GM23338 (cell line): ENCODE measurements around the gene ZDHHC5. TPM values are rescaled to one million over a fixed set of nuclear protein-coding genes. Genes with fewer than 3 reads are reported as not detected.

ENCODE experiments used
- ATAC-seq: fragments of 200-7000 bp; cut with Tn5 transposase; 3 replicates; pipeline ENCODE4 v1.9.1; 2020
- DNase-seq: peaks from one replicate; pipeline ENCODE4 v3.0.0-alpha.2; 2015; ENCODE audit warnings: low spot score
- H2AFZ ChIP-seq: fragments of 200-600 bp; sonication (generic); 2 replicates; pipeline ENCODE4 v1.8.0; 2016; ENCODE audit warnings: antibody characterized with exemption, mild to moderate bottlenecking, moderate library complexity
- H3F3A ChIP-seq: fragments of 200-600 bp; sonication (generic); replicated peaks from 2 replicates; pipeline ENCODE4 v1.8.0; 2017; ENCODE audit warnings: antibody characterized with exemption, mixed run types, low read depth
- H3K27ac ChIP-seq: fragments of 200-600 bp; sonication (generic); 2 replicates; pipeline ENCODE4 v1.6.1; 2016; ENCODE audit warnings: low read depth
- H3K27me3 ChIP-seq: fragments of 200-600 bp; sonication (generic); 2 replicates; pipeline ENCODE4 v1.8.0; 2016; ENCODE audit warnings: mild to moderate bottlenecking, mixed run types, moderate library complexity; ENCODE audit not compliant: insufficient read depth
- H3K36me3 ChIP-seq: fragments of 200-600 bp; sonication (generic); 2 replicates; pipeline ENCODE4 v1.8.0; 2016; ENCODE audit warnings: mild to moderate bottlenecking; ENCODE audit not compliant: insufficient read depth
- H3K4me1 ChIP-seq: fragments of 200-600 bp; sonication (generic); 2 replicates; pipeline ENCODE4 v1.8.0; 2016; ENCODE audit warnings: mild to moderate bottlenecking, moderate library complexity; ENCODE audit not compliant: insufficient read depth
- H3K4me2 ChIP-seq: fragments of 200-600 bp; sonication (generic); 2 replicates; pipeline ENCODE4 v1.7.1; 2017; ENCODE audit warnings: mixed run types
- H3K4me3 ChIP-seq: fragments of 200-600 bp; sonication (generic); 2 replicates; pipeline ENCODE4 v1.6.1; 2016; ENCODE audit warnings: mixed run types
- H3K79me2 ChIP-seq: fragments of 200-600 bp; sonication (generic); replicated peaks from 2 replicates; pipeline ENCODE4 v1.8.0; 2017; ENCODE audit warnings: mild to moderate bottlenecking; ENCODE audit not compliant: insufficient read depth
- H3K9me2 ChIP-seq: fragments of 200-600 bp; sonication (generic); 2 replicates; pipeline ENCODE4 v1.8.0; 2017; ENCODE audit not compliant: insufficient read depth
- H4K20me1 ChIP-seq: fragments of 200-600 bp; sonication (generic); replicated peaks from 2 replicates; pipeline ENCODE4 v1.8.0; 2017; ENCODE audit warnings: mild to moderate bottlenecking; ENCODE audit not compliant: insufficient read depth
- H3K27ac Mint-ChIP-seq: 2 replicates; pipeline ENCODE4 v1.8.0; 2020; ENCODE audit warnings: inconsistent platforms, mild to moderate bottlenecking, moderate library complexity, mixed read lengths
- H3K27me3 Mint-ChIP-seq: 3 replicates; pipeline ENCODE4 v1.8.0; 2022; ENCODE audit warnings: low read depth, mild to moderate bottlenecking, moderate library complexity, mixed read lengths, inconsistent platforms; ENCODE audit not compliant: insufficient read depth, poor library complexity
- H3K36me3 Mint-ChIP-seq: 3 replicates; pipeline ENCODE4 v1.8.0; 2021; ENCODE audit warnings: low read depth, mild to moderate bottlenecking, inconsistent platforms, moderate library complexity, mixed read lengths
- H3K4me1 Mint-ChIP-seq: 3 replicates; pipeline ENCODE4 v1.8.0; 2020; ENCODE audit warnings: mild to moderate bottlenecking, inconsistent platforms, mixed read lengths
- H3K4me3 Mint-ChIP-seq: 3 replicates; pipeline ENCODE4 v1.8.0; 2021; ENCODE audit warnings: moderate library complexity, mild to moderate bottlenecking, inconsistent platforms, mixed read lengths
- H3K9me3 Mint-ChIP-seq: 3 replicates; pipeline ENCODE4 v1.8.0; 2020; ENCODE audit warnings: moderate library complexity, mild to moderate bottlenecking, inconsistent platforms, mixed read lengths
- CTCF ChIP-seq, 2 experiments: fragments of 200-600 bp in 1 of 2; sonication (generic) in 1 of 2; conservative IDR thresholded peaks; 2 replicates each; pipeline versions ENCODE4 v1.5.1 to v1.6.1; 2016 to 2017; ENCODE audit warnings: antibody characterized with exemption in 2 of 2, low read depth in 2 of 2, mild to moderate bottlenecking in 2 of 2, moderate library complexity in 1 of 2
- ETS1 ChIP-seq: IDR thresholded peaks from 2 replicates; pipeline ENCODE4 v1.6.1; 2016; ENCODE audit warnings: antibody characterized with exemption
- EZH2 ChIP-seq: fragments of 200-600 bp; sonication (generic); IDR thresholded peaks from one replicate; pipeline ENCODE4 v1.8.0; 2017; ENCODE audit warnings: antibody characterized with exemption, mild to moderate bottlenecking, low read depth; ENCODE audit not compliant: unreplicated experiment
- JUNB ChIP-seq: IDR thresholded peaks from one replicate; pipeline ENCODE4 v1.6.1; 2016; ENCODE audit warnings: antibody characterized with exemption; ENCODE audit not compliant: unreplicated experiment
- NANOG ChIP-seq: IDR thresholded peaks from 2 replicates; pipeline ENCODE4 v1.6.1; 2016; ENCODE audit warnings: antibody characterized with exemption, borderline replicate concordance
- POLR2AphosphoS5 ChIP-seq: IDR thresholded peaks from 2 replicates; pipeline ENCODE4 v1.6.1; 2016; ENCODE audit warnings: antibody characterized with exemption, low read depth
- REST ChIP-seq: IDR thresholded peaks from one replicate; pipeline ENCODE4 v1.6.1; 2018; ENCODE audit warnings: antibody characterized with exemption; ENCODE audit not compliant: unreplicated experiment
- STAT1 ChIP-seq: IDR thresholded peaks from one replicate; pipeline ENCODE4 v1.6.1; 2016; ENCODE audit warnings: antibody characterized with exemption; ENCODE audit not compliant: unreplicated experiment
- ZNF114 ChIP-seq: fragments of 250-450 bp; sonication (Bioruptor Pico); IDR thresholded peaks from 2 replicates; pipeline ENCODE4 v1.5.0; 2020; ENCODE audit warnings: mild to moderate bottlenecking, moderate library complexity
- ZNF331 ChIP-seq: fragments of 250-450 bp; sonication (Bioruptor Pico); IDR thresholded peaks from 2 replicates; pipeline ENCODE4 v1.5.0; 2020; ENCODE audit warnings: low read depth, mild to moderate bottlenecking, moderate library complexity
- polyA plus RNA-seq: library from polyadenylated mRNA; unstranded; fragments of >200 nt; fragmentation: Nextera tagmentation; extraction: Ambion mirVana; gene quantifications from 2 replicates; pipeline ENCODE4 v1.2.1, GENCODE V29; 2016
- total RNA-seq: library from RNA; depleted of rRNA; stranded (reverse); fragments of >200 nt; shearing (Covaris generic); gene quantifications from 2 replicates; pipeline ENCODE4 v1.2.3, GENCODE V29; 2014

ZDHHC5 gene
- total and polyA plus RNA-seq, 2 experiments from 2014 or later, result 16.9 to 42.3 TPM

- no peak for TF ChIP-seq CTCF (conservative IDR thresholded peaks at IDR 0.05; ENCODE audit: low read depth in 2 of 2)
Measured at GRCh38 chr11:57732661-57733060, 64.7 kb downstream of the ZDHHC5 start (continued).

GRCh38 chr11:57735619-57736298 is 67.8 kb downstream of the ZDHHC5 start:
- peaks cover 34% of the 10 kb centered on the region for H3K36me3 Mint-ChIP-seq
- ATAC-seq (peak; percentile 59), DNase-seq (peak; percentile 21)
- peaks cover 4% of the 10 kb centered on the region for H3K27me3 Mint-ChIP-seq
- H3K4me1 Mint-ChIP-seq, result peaks cover 18% of the 10 kb centered on the region
- peaks cover 13% of the 10 kb centered on the region for H3K4me1 ChIP-seq
- no peak overlapping the region for H2AFZ ChIP-seq
- peaks cover 30% of the 10 kb centered on the region for H3F3A ChIP-seq
- H3K27ac Mint-ChIP-seq, result peak overlapping the region; percentile 20
- H3K4me3 ChIP-seq, result no peak overlapping the region
- no peaks in the 10 kb centered on the region for H3K9me2 ChIP-seq
- H3K79me2 ChIP-seq, result peaks cover 53% of the 10 kb centered on the region
- peak overlapping the region; percentile 51 for H3K27ac ChIP-seq
- peaks cover 13% of the 10 kb centered on the region for H3K36me3 ChIP-seq
- peaks cover 11% of the 10 kb centered on the region; the same call in 1 of the 2 replicates for H4K20me1 ChIP-seq
- H3K4me3 Mint-ChIP-seq, result no peak overlapping the region
- 0 out of 2 replicates have a peak overlapping the region, but pooled peaks have one; percentile 38 for H3K4me2 ChIP-seq
- H3K9me3 Mint-ChIP-seq, result no peaks in the 10 kb centered on the region
- H3K27me3 ChIP-seq, result no peaks in the 10 kb centered on the region
- TF ChIP-seq NANOG (no peak), POLR2AphosphoS5 (no peak), EZH2 (no peak), JUNB (no peak), REST (no peak), STAT1 (no peak), ETS1 (no peak), ZNF331 (no peak), ZNF114 (CRISPR knock-in tag) (no peak), CTCF (conservative IDR thresholded peaks at IDR 0.05; ENCODE audit: low read depth in 2 of 2) (no peak)
